HG03520 (cell line): ENCODE results near the gene SDSL.

Source experiments
- ATAC-seq: cut with Tn5 transposase; IDR thresholded peaks from one replicate; pipeline ENCODE4 v1.9.1; 2021; ENCODE audit warnings: mild to moderate bottlenecking, moderate library complexity; ENCODE audit not compliant: unreplicated experiment

The SDSL gene

DNA sequence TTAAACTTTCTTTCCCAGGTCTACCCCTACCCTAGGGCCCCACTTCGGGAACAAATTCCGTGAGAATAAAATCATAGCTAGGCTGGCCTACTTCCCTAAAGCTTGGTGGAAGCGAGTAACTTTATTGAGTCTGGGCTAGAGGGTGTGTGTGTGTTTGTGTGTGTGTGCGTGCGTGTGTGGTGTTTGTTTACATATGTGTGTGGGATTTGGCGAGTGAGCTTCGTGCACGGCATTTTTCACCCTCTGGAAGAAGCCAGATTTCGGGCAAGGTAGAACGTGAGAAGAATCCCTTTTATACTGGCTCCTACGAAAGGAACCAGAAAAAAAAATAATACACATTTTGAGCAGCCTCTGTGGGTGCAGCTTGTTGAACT is 57.0 kb downstream of the SDSL start:
- ATAC-seq: no peak

DNA sequence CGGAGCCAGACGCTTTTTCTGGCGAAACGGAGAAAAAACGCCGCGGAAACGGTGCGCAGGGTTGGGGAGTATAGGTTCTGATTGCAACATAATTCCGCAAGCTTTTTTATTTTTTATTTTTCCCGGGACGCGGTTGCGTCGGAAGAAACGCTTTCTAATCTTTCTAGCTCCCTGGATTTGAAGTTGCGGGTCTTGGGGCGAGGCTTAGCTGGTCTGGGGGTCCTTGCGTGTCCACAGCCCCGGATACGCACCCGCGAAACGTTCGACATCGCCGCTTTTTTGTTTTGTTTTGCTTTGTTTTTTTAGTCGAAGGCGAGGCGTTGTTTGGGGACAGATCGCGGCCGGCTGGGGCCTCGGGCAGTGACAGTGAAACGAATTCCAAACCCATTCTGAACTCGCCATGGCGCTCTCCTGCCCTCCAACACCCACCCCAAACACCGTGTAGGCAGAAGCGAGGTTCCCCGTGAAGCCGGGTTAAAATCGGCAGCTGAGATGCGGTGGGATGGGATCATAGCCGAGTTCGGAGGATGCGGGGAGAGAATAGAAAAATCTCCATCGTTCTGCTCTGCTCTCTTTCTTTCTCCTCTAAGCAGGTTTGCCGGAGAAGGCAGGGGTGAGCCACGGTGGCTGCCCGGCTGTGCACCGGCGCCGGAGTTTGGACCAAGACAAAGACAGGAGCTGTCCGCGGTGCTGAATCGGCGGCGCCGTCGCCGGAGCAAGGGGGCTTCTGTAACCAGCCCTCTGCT is 57.6 kb downstream of the SDSL start:
- ATAC-seq: no peak

GRCh38 chr12:113480336-113480971 is 58.3 kb downstream of the SDSL start:
- ATAC-seq: no peak

DNA sequence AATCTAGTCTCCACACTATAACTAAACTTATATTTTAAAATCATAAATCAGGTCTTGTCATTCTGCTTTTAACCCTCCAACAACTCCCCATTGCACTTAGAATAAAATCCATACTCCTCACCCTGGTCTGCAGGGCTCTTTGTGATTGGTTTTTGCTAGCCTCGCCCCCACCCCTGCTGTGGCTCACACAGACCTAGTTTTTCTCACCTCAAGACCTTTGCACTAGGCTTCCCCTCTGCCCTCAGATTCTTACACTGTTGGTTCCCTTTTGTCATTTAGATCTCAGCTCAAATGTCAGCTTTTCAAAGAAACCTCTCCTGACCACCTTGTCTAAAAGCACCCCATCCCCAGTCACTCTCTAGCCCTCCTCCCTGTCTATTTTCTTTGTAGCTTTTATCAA is 60.2 kb downstream of the SDSL start:
- no peak for ATAC-seq

DNA sequence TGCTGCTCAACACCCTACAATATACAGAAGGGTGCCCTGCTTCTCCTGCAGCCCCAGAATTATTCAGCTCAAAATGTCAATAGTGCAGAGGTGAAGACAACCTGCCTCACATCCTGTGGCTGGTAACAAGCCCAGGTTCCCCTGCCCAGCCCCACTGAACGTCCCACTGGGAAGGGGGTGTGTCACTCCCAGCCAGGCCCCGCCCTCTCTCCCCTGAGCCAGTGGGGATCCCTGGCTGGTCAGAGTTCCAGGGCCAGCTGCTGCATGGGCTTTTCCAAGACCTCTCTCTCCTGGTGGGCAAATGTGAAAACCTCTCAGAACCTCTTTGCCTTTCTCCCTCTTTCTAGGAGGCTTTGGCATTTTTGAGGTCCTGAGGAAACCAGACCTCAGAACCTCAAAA is 63.1 kb downstream of the SDSL start:
- ATAC-seq: no peak

- ATAC-seq: no peak
Measured at GRCh38 chr12:113486722-113487121, 64.5 kb downstream of the SDSL start.
